HG03354 (cell line): ENCODE measurements around the gene AGPAT4.
"Not testable (repeated sequence)": the region's sequence is repeated elsewhere in the genome, so short reads cannot be mapped to it uniquely, and the experiment has no call there.

Experiments
- ATAC-seq: cut with Tn5 transposase; IDR thresholded peaks from one replicate; pipeline ENCODE4 v1.9.1; 2021; ENCODE audit warnings: mild to moderate bottlenecking; ENCODE audit not compliant: unreplicated experiment, poor library complexity, severe bottlenecking

Gene AGPAT4

DNA sequence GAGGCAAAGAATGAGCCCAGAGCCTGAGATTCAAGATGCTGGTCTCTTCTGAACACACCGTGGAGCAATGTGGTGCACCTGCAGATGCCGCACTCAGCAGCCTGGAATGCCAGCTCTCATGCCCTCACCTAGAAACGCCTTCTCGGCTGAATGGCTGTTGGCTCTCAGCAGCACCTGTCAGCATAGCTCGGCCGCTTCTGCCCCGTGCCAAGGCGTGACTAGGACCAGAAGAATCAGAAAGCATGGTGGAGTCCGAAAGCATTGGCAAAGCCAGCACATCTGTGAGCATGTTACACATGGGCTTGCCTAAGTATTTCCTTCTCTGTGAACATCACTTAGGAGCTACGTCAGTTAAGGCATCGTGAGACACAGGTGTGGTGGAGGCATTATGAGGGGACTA lies 141.5 kb downstream of the AGPAT4 start:
- ATAC-seq, result no peak

DNA sequence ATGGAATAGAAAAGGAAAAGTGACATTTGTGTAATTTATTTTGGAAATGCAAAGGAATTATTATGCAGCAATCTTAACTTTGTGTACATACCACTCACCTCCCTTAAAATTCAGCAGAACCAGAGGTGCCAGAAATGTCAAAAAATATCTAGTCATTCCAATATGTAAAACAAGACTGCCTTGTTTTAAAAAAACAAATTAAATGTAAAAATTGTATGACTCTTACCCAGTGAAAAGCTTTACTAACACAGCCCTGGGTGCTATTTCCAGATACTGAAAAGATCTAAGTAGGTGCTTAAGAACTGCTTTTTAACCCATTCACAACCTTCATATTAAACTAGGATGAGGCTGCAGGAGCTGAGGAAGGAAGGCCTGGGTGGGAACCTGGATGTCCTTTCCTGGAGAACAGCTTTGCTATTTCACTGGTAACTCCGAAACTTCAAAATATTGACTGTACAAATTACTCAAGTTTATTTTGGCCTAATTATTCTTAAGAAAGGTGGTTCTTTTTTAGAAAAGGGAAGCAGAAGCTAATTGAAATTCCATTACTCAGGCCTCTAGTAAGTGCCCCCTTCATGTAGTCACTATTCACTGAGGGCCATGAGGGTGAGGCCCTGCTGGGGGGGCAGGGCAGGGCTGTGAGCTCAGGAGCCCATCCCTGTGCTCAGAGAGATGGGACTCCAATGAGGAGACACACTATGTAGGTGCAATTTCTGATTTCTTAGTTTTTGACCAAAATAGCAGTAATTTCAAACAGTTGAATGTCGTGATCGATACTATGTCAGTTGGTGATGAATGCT lies 142.7 kb downstream of the AGPAT4 start:
- ATAC-seq, result no peak

DNA sequence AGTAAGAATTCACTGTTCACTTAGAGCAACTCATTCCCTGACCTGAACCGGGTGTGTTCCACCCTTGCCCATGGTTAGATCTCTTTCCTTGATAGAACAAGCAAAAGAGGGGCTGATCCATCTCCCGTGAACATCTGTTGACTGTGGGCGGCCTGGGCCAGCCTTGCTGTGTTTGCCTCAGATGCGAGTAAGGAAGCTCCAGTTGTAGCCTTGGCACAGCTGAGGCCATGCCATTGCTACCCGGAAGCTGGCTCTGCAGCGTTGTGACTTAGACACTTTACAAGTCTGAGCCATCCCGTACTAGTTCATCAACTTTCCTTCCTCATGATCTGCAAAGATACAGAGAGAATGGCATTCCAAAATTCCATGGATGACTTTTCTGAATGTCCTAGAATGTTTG lies 143.3 kb downstream of the AGPAT4 start:
- ATAC-seq, result no peak

DNA sequence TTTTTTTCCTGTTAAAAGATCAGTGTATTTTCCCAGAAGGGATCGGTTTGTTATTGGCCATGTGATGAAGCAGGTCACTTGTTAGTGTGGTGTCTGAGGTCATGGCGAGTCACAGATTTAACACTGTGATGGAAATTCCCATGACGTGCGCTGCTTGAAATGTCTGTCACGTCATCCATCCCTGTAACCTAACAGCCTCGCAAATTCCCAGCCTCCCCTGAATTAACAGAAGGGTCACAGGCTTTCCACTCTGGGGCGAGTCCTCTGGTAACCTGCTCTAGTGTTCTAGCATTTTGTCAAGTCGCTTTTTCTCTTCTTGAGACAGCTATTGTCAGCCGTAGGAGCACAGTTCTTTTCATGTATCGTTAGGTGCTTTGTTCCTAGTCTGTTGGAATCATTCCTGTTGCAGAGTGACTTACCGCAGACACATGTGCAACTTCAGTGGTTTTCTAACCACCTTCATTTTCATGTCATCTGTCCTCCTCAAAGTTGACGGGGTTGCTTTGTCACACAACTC lies 145.1 kb downstream of the AGPAT4 start:
- no peak for ATAC-seq

DNA sequence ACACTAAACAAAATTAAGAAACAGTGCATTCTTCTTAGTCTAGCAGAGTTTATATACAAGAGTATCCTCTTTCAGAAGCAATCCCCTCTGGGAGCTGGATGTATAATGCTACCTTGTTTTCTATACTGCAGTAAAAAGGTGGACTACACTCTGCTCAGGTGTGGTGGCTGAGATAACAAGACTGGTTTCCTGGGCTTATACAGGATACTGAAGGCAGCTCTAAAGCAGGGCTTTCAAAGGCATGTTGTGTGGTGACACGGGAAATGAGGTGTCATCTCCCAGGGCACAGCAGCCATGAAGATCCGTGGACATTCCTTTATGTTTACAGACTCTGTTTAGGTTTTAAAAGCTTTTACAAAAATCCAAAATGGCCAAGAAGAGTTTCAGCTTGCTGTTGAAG lies 145.6 kb downstream of the AGPAT4 start:
- ATAC-seq, result no peak

DNA sequence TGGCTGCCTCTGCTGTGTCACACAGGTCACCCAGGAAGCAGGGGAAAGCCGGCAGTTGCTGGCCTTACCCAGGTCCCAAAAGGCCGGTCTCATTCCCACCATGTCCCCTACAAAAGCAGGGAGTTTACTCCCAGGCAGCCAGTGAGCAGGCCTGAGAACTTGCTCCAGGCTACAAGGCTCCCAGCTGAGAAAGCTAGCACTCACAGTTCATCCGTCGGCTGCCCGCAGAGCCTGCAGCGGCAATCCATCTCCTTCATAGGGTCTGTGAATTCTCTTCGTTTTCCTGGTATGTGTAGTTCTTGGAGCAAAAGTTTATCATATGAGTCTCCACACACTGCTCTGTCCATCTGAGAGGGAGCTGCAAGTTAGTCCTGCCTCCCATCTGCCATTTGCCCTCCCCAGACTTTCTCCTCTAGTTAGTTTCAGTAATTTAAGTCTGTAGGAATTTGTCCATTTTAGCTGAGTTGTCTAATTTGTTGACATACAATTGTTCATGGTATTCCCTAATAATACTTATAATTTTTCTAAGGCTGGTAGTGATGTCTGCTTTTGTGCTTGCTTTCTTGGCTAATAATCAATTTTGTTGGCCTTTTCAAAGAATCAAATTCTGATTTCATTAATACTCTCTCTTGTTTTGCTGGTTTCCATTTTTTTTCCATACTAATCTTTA lies 146.7 kb downstream of the AGPAT4 start:
- ATAC-seq, result no peak

DNA sequence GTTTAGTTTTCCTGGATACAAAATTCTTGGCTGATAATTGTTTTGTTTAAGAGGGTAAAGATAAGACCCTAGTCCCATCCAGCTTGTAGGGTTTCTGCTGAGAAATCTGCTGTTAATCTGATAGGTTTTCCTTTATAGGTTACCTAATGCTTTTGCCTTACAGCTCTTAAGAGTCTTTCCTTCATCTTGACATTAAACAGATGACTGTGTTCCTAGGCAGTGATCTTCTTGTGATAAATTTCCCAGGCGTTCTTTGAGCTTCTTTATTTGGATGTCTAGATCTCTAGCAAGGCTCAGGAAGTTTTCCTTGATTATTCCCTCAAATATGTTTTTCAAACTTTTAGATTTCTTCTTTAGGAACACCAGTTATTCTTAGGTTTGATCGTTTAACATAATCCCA lies 148.3 kb downstream of the AGPAT4 start:
- no peak for ATAC-seq

DNA sequence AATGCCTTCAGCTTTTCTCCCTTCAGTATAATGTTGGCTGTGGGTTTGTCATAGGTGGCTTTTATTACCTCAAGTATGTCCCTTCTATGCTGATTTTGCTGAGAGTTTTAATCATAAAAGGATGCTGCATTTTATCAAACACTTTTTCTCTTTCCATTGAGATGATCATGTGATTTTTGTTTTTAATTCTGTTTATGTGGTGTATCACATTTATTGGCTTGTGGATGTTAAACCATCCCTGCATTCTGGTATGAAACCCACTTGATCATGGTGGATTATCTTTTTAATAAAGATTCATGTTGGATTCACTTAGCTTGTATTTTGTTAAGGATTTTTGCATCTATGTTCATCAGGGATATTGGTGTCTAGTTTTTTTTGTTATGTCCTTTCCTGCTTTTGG lies 150.5 kb downstream of the AGPAT4 start:
- ATAC-seq, result not testable (repeated sequence)

DNA sequence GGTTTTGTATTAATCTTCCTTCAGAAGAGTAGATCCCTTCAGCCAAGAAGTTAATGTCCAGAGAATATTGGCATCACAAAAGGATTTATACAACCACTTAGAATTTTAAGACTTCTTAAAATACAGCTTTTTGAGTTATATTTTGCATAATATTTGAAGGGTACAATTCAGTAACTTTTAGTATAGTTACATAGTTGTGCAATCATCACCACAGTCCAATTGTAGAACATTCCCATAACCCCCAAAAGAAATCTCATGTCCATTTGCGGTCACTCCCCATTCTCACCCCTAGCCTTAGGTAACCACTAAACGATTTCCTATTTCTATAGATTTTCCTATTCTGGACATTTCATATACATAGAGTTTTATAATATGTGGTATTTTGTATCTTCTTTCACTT lies 155.9 kb downstream of the AGPAT4 start:
- ATAC-seq, result no peak

DNA sequence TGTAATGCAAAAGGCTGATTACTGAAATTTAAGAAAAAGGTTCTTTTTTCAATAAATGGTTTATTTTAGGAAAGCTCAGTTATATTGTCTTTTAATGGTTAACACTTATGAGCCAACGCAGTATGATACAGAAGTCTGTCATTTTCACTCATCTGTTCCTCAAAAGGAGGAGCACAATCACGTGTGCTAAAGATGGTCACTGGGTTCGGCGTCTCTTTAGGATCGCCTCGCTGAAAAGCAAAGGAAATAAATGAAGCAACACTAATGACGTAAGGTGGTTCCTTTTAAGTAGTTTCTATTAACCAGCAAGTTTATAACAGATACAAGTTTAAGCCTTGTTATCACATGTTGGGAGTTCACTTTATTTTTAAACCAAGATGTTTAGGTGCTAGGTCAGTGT lies 156.6 kb downstream of the AGPAT4 start:
- no peak for ATAC-seq

DNA sequence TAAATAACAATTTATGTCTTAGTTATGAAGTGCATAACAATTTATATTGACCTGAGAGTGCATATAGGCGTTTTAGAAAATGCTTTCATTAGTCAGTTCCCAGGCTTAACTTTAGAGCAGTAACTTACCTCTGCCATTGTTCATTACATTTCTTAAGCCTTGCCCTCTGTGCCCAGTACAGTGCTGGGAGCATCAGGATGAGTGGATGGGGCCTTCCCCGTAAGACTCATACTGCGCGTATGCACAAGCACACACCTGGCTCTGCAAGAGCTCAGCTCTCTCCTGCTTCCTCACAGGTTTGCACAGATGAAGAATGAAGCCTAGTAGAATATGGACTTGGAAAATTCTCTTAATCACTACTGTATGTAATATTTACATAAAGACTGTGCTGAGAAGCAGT lies 157.3 kb downstream of the AGPAT4 start:
- no peak for ATAC-seq

DNA sequence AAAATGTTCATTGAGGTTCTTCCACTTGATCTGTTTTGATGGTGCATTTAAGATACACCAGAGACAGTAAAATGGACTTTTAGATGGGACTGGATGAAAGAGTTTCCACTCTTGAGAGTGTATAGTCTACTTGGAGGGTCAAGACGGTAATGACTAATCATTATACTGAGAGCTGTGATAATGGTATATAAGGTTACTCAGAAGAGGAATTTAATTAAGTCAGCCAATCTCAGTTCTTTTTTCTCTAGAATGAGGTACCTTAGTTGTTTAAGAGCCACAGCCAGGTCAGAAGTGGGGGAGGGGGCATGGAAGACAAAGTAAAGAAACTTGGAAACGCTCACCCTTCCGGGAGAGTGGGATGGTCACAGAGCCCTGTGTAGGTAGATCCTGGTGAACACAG lies 158.4 kb downstream of the AGPAT4 start:
- no peak for ATAC-seq

DNA sequence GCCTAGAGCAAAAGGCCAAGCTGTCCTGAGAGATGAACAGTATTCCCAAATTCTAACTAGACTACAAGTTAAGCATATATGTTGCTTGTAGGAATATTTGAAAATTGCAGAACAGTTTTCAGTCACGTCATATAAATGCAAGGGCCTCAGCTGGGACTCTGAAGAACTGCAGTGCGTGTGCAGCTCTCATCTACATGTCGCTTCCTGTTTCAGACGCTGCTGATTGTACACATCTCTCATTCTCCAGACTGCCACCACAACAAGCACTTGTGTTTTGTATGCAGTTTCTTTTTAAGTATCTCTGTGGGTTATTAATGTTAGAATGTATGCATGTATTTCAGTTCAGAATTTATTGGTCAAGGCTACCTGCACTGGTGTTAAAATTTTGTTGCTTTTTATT lies 162.6 kb downstream of the AGPAT4 start:
- no peak for ATAC-seq

DNA sequence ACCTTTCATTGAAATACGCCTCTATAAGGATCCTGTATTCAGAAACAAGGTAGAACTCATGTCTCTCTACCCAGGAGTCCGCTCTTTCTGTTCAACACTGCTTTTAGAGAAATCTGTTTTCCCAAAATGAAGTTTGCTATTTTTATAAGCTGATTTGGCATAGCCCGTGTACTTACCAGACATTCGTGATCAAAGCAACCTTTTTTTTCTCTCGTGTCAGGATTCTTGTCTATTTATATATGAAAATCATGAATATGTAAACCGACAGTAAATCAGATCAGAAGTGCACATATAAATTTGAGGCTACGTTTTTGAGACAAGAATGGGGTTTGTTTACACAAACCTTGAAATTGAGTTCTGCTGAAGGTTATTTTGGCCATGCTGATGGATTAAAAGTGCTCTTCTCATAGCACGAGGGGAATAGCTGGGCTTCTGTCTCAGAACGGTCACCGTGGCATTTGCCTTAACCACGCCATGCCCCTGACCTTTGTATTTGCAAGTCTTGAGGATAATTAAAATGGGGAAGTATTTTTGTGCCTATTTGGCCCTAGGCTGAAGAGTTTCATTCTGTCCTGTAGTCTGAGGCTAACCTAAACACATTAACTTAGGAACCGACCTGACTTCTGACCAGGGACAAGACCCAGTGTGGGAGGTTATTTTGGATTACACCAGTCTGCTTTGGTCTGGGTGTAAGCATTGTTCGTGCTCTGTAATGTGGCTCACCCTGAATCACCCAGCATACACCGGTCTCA lies 163.7 kb downstream of the AGPAT4 start:
- no peak for ATAC-seq

DNA sequence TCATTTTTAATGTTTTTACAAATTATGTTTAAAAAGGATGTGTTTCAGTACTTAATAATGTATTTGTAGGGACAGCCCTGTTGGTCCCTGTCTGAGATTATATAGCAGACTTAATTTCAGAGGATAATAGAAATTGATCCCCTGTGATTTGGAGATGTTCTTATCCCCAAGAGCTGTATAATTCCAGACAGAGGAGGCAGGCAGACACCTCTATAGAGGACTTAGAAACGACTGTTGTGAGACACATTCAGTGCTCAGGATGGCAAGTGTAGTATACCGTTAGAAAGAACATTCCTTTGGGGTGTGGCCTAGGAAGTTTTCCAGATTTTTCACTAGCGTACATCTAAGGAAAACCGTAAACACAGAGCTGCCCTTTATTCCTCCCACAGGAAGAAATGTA lies 164.5 kb downstream of the AGPAT4 start:
- no peak for ATAC-seq

DNA sequence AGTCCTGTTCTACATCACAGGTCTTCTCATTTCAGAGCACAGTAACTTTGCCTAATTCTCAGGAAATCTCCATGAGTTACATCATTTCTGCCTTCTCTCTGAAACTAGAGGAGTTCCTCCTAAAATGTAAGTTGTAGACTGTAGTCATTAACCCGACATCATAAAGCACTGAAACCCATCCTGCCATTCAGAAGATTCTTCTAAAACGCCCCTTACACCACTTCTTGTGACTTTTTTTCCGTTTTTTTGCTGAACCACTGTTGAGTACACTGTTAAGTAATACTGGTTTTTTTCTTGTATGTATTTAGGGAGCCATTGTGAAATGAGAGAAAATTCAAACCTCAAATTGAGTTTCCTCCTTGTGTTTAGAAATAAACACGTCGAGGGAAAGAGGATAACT lies 164.9 kb downstream of the AGPAT4 start:
- ATAC-seq, result no peak

DNA sequence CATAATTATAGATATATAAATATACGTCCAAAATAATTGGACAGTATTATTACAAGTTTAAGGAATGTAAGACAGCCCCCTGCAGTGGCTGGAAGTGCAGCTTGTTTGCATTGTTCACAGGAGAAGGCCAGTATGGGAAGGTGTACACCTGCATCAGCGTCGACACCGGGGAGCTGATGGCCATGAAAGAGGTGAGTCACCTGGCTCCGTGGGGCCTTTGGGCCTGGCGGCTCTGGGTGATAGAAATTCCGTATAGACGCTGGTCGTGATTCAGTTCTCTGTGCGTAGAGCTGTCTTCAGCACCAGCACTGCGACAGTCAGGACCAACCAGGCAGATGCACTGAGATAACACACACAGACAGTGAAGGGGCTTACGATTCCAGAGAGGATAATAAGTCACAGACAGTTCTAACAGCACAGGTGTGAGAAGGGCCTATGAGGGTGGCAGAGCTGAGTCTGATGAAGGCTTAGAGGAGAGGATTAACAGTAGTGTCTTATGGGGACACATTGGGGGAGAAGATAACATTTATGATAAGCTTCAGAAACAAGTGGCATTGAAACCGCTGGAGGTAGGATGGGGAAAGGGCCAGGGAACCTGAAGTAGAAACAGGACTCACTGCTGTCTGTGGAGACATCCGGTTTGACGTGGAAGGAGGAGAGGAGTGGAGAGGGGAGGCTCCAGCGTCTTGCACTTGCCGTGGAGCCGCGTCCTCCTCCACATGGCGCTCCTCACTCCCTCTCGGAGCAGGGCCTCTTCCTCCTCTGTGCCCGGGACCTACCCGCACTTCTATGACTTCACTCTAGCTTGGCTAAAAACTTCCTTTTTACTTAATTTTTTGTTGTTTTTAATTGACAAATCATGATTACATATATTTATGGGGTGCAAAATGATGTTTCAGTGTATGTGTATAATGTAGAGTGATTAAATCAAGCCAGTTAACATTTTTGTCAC lies 165.8 kb downstream of the AGPAT4 start:
- ATAC-seq, result no peak

DNA sequence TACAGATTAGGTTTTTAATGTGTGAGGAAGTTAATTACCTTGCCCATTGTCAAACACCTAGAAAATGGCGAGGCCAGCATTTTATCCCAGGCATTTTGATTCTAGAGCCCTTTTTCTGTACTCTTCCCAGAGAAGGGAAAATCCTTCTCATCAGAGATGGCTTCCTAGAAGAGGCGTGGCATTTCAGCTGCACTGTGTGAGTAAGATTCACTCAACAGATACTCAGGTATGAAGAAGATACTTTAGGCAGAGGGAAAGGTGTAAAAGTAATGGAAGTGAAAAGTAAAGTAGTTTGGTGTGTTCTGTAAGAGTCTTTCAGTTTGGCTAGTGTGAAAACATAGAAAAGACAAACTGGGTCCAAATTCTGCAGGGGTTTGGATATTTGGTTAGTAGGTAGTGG lies 168.5 kb downstream of the AGPAT4 start:
- no peak for ATAC-seq

DNA sequence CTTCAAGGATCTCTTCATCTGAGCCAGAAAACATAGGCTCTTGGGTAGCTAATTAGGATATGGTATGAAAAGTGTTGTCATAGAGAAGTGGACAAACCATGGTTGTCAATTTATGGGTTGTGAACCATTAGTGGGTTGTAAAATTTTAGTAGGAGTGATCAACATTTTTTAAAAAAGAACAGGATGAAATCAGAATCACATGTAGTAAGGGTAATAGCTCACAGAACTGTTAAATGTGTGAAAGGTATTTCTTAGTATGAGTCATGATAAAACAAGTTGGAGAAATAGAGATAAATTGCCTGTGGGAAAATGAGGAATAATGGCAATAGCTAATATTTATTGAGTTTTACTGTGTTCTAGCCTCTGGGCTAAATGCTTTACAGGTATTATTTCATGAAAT lies 168.9 kb downstream of the AGPAT4 start:
- no peak for ATAC-seq

DNA sequence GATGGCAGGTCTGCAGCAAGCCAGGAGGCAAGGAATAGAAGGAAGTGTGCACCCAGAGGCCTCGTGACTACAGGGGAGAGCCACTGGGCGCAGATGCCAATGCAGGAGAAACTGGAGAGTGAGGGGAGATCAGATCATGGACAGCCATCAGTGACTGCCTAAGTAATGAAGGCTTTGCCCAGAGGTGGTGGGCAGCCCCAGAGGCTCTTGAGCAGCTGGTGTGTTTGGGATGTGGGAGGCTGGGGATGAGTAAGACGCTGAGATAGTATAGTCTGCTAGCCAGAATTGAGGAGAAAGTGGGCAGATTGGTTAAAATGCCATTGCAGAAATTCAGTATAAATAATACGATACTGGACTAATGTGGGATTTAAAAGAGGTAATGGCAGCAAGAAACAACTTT lies 170.4 kb downstream of the AGPAT4 start:
- ATAC-seq, result no peak
